ENCODE measurements around the gene HNRNPUL1.

Gene HNRNPUL1

GRCh38 chr19:41234512-41235168 lies 29.5 kb upstream of the HNRNPUL1 start:
- no peak for DNase-seq (ENCODE audit: low read depth, low spot score)

- DNase-seq (ENCODE audit: low read depth, low spot score), result no peak
These were observed 28.7 kb upstream of the HNRNPUL1 start for GRCh38 chr19:41235480-41235879.

GRCh38 chr19:41238244-41238643 lies 25.9 kb upstream of the HNRNPUL1 start:
- DNase-seq (ENCODE audit: low read depth, low spot score), result no peak

- no peak for DNase-seq (ENCODE audit: low read depth, low spot score)
These were observed 24.8 kb upstream of the HNRNPUL1 start for GRCh38 chr19:41239363-41239762.

GRCh38 chr19:41239961-41240574 lies 24.1 kb upstream of the HNRNPUL1 start:
- DNase-seq (ENCODE audit: low read depth, low spot score), result no peak

- DNase-seq (ENCODE audit: low read depth, low spot score), result no peak
These were observed 22.3 kb upstream of the HNRNPUL1 start for GRCh38 chr19:41241859-41242258.

GRCh38 chr19:41244117-41244516 lies 20.1 kb upstream of the HNRNPUL1 start:
- DNase-seq (ENCODE audit: low read depth, low spot score), result no peak

GRCh38 chr19:41245843-41246242 lies 18.3 kb upstream of the HNRNPUL1 start:
- DNase-seq (ENCODE audit: low read depth, low spot score), result no peak

GRCh38 chr19:41248895-41249294 lies 15.3 kb upstream of the HNRNPUL1 start:
- no peak for DNase-seq (ENCODE audit: low read depth, low spot score)

GRCh38 chr19:41249707-41250423 lies 14.3 kb upstream of the HNRNPUL1 start:
- DNase-seq (ENCODE audit: low read depth, low spot score), result no peak

- DNase-seq (ENCODE audit: low read depth, low spot score), result no peak
These were observed 10.5 kb upstream of the HNRNPUL1 start for GRCh38 chr19:41253660-41254059.

- DNase-seq (ENCODE audit: low read depth, low spot score), result no peak
These were observed 9.0 kb upstream of the HNRNPUL1 start for GRCh38 chr19:41255171-41255570.

- no peak for DNase-seq (ENCODE audit: low read depth, low spot score)
These were observed 2.5 kb upstream of the HNRNPUL1 start for GRCh38 chr19:41261474-41262190.

- peak; percentile 60 for DNase-seq (ENCODE audit: low read depth, low spot score)
These were observed 926 bp upstream of the HNRNPUL1 start for GRCh38 chr19:41263042-41263849.

GRCh38 chr19:41264581-41265394 lies 616 bp downstream of the HNRNPUL1 start:
- peak; percentile 41 for DNase-seq (ENCODE audit: low read depth, low spot score)

- DNase-seq (ENCODE audit: low read depth, low spot score), result no peak
These were observed 1.4 kb downstream of the HNRNPUL1 start for GRCh38 chr19:41265395-41266153.

- no peak for DNase-seq (ENCODE audit: low read depth, low spot score)
These were observed 4.9 kb downstream of the HNRNPUL1 start for GRCh38 chr19:41269055-41269454.

GRCh38 chr19:41269571-41269970 lies 5.4 kb downstream of the HNRNPUL1 start:
- no peak for DNase-seq (ENCODE audit: low read depth, low spot score)

GRCh38 chr19:41273076-41273475 lies 8.9 kb downstream of the HNRNPUL1 start:
- no peak for DNase-seq (ENCODE audit: low read depth, low spot score)

- DNase-seq (ENCODE audit: low read depth, low spot score), result no peak
These were observed 10.6 kb downstream of the HNRNPUL1 start for GRCh38 chr19:41274802-41275201.
